ENCODE results near the gene GIMAP7. TPM values are rescaled to one million over a fixed set of nuclear protein-coding genes. Genes with fewer than 3 reads are reported as not detected.

GIMAP7 gene
- polyA plus RNA-seq, 4 donors: 3.1 to 31.1 (median 14.0) TPM

DNA sequence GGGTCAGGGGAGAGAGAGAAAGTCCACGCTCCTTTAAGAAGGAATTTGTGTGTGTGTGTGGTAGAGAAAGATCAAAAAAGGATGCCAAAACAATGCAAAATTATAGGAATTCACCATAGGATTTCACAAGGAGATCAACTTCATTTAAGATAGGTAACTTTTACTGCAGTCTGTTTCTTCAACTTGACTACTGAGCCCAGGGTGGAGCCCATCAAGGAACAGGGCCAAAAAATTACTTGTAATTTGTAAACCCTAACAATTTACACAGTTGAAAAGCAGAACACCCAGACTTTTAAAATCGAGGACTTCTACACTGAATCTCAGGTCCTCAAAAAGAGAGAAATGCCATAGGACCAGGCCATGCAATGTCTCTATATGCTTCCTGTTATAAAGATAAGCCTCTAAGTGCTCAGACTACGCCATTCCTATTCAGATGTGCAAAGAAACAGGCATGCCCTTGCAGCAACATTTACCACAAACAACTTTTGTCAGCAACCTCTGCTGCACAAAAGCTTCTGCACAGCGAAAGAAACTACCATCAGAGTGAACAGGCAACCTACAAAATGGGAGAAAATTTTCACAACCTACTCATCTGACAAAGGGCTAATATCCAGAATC lies 42.0 kb downstream of the GIMAP7 start:
- 29 to 47% (median 38%) methylated on average over 4 of the region's 4 CpGs for WGBS, 3 donors
- peak in 1 of 2 donors; percentile 43 for DNase-seq
- H3K27ac ChIP-seq (ENCODE audit: low read depth in 1 of 3, low read length in 2 of 3): peak overlapping the region in 2 of 3 donors; percentile 20 to 71
- no peaks in the 10 kb centered on the region for H3K4me1 ChIP-seq (ENCODE audit: control insufficient read depth in 3 of 3, insufficient read depth in 2 of 3, low read depth in 1 of 3, low read length in 2 of 3)
- H3K36me3 ChIP-seq (ENCODE audit: control insufficient read depth in 3 of 3, insufficient read depth in 2 of 3, low read depth in 1 of 3, low read length in 3 of 3): no peaks in the 10 kb centered on the region
- no peaks in the 10 kb centered on the region for H3K27me3 ChIP-seq (ENCODE audit: control insufficient read depth in 3 of 3, insufficient read depth in 3 of 3, low read length in 3 of 3)
- no peak overlapping the region for H3K4me3 ChIP-seq (ENCODE audit: low read depth in 1 of 3, low read length in 3 of 3)
- H3K9me3 ChIP-seq (ENCODE audit: control insufficient read depth in 2 of 2, insufficient read depth in 1 of 2, low read depth in 1 of 2, low read length in 1 of 2): peaks cover 1 to 17% of the 10 kb centered on the region in 2 donors
- no peak for FAIRE-seq

DNA sequence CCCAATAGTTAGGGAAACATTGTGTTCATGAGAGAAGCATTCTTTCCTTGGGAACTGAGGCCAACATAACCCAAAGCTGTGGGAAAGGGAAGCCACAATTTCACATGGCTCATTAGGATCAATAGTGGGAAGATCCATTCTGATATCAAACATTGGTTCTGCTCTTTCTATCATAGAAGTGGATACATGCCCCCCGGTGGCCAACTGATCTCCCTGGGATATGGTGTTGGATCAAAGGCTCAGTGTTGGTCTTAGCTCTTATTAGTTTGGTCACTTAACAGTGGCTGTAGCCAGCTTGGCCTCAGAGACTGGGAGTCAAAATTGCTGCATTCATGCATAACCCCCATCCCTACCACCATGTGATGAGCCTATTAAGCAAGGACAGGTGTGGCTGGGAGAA lies 45.8 kb downstream of the GIMAP7 start:
- H3K36me3 ChIP-seq (ENCODE audit: control insufficient read depth in 3 of 3, insufficient read depth in 2 of 3, low read depth in 1 of 3, low read length in 3 of 3): no peaks in the 10 kb centered on the region
- no peaks in the 10 kb centered on the region for H3K27me3 ChIP-seq (ENCODE audit: control insufficient read depth in 3 of 3, insufficient read depth in 3 of 3, low read length in 3 of 3)
- WGBS, 3 donors: 0 to 56% (median 29%) methylated on average over 1 of the region's 1 CpG
- no peak overlapping the region for H3K4me3 ChIP-seq (ENCODE audit: low read depth in 1 of 3, low read length in 3 of 3)
- FAIRE-seq (no peak), DNase-seq (no peak)
- H3K9me3 ChIP-seq (ENCODE audit: control insufficient read depth in 2 of 2, insufficient read depth in 1 of 2, low read depth in 1 of 2, low read length in 1 of 2): peaks cover 1 to 14% of the 10 kb centered on the region in 2 donors
- H3K27ac ChIP-seq (ENCODE audit: low read depth in 1 of 3, low read length in 2 of 3): no peak overlapping the region
- no peaks in the 10 kb centered on the region for H3K4me1 ChIP-seq (ENCODE audit: control insufficient read depth in 3 of 3, insufficient read depth in 2 of 3, low read depth in 1 of 3, low read length in 2 of 3)

DNA sequence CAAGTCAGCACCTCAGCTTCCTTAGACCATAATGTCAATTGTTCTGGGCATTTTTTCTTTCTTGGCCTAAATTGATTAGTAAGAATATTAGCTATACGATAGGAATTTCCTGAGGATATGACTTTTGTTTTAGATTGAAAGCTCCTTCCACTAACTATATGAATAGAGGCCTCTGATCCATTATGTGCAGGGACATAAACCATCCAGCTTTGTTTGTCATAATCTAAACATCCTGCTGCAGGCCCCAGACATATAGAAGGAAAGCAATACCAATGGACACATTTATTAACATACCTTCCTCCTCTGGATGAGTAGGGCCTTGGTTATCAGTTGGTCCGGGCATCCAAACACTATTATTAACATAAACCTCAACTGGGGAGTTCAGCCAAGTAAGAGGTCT lies 48.2 kb downstream of the GIMAP7 start:
- no peaks in the 10 kb centered on the region for H3K27me3 ChIP-seq (ENCODE audit: control insufficient read depth in 3 of 3, insufficient read depth in 3 of 3, low read length in 3 of 3)
- WGBS, 3 donors: 49 to 70% (median 61%) methylated on average over 2 of the region's 2 CpGs
- DNase-seq (no peak), FAIRE-seq (no peak)
- no peak overlapping the region for H3K27ac ChIP-seq (ENCODE audit: low read depth in 1 of 3, low read length in 2 of 3)
- H3K4me1 ChIP-seq (ENCODE audit: control insufficient read depth in 3 of 3, insufficient read depth in 2 of 3, low read depth in 1 of 3, low read length in 2 of 3): no peaks in the 10 kb centered on the region
- no peak overlapping the region for H3K4me3 ChIP-seq (ENCODE audit: low read depth in 1 of 3, low read length in 3 of 3)
- peaks cover 1 to 14% of the 10 kb centered on the region in 2 donors for H3K9me3 ChIP-seq (ENCODE audit: control insufficient read depth in 2 of 2, insufficient read depth in 1 of 2, low read depth in 1 of 2, low read length in 1 of 2)
- no peaks in the 10 kb centered on the region for H3K36me3 ChIP-seq (ENCODE audit: control insufficient read depth in 3 of 3, insufficient read depth in 2 of 3, low read depth in 1 of 3, low read length in 3 of 3)

DNA sequence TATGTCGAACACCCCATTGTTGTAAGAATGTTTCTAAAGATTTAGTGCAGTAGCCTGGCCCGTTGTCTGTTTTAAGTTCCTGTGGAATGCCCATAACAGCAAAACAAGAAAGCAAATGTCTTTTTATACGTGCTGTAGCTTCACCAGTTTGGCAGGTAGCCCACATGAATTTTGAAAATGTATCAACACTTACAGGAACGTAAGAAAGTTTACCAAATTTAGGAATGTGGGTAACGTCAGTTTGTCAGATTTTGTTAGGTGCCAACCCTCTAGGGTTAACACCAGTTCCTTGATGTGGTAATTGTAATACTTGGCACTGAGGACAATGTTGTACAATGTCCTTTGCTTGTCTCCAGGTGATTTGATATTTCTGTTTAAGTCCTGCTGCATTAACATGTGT lies 49.3 kb downstream of the GIMAP7 start:
- H3K27me3 ChIP-seq (ENCODE audit: control insufficient read depth in 3 of 3, insufficient read depth in 3 of 3, low read length in 3 of 3): no peaks in the 10 kb centered on the region
- DNase-seq (no peak), FAIRE-seq (no peak)
- H3K36me3 ChIP-seq (ENCODE audit: control insufficient read depth in 3 of 3, insufficient read depth in 2 of 3, low read depth in 1 of 3, low read length in 3 of 3): no peaks in the 10 kb centered on the region
- peaks cover 1 to 14% of the 10 kb centered on the region in 2 donors for H3K9me3 ChIP-seq (ENCODE audit: control insufficient read depth in 2 of 2, insufficient read depth in 1 of 2, low read depth in 1 of 2, low read length in 1 of 2)
- no peaks in the 10 kb centered on the region for H3K4me1 ChIP-seq (ENCODE audit: control insufficient read depth in 3 of 3, insufficient read depth in 2 of 3, low read depth in 1 of 3, low read length in 2 of 3)
- 51 to 68% (median 54%) methylated on average over 5 of the region's 5 CpGs for WGBS, 3 donors
- no peak overlapping the region for H3K27ac ChIP-seq (ENCODE audit: low read depth in 1 of 3, low read length in 2 of 3)
- no peak overlapping the region for H3K4me3 ChIP-seq (ENCODE audit: low read depth in 1 of 3, low read length in 3 of 3)

DNA sequence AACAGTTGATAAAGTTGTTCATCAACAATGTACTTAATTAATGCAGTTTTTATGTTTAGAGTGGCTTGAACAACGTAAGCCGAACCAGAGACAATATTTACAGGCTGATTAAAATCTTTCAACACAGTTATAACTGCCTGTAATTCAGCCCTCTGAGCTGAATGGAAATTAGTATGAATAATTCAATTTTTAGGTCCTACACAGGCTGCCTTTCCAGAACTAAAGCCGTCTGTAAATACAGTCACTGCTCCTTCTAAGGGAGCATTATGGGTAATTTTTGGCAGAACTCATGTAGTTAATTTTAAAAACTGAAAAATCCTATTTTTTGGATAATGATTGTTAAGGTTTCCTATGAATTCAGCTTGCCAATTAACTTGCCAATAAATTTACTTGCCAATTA lies 49.9 kb downstream of the GIMAP7 start:
- peaks cover 1 to 14% of the 10 kb centered on the region in 2 donors for H3K9me3 ChIP-seq (ENCODE audit: control insufficient read depth in 2 of 2, insufficient read depth in 1 of 2, low read depth in 1 of 2, low read length in 1 of 2)
- no peak for DNase-seq
- no peak overlapping the region for H3K4me3 ChIP-seq (ENCODE audit: low read depth in 1 of 3, low read length in 3 of 3)
- no peaks in the 10 kb centered on the region for H3K36me3 ChIP-seq (ENCODE audit: control insufficient read depth in 3 of 3, insufficient read depth in 2 of 3, low read depth in 1 of 3, low read length in 3 of 3)
- H3K27ac ChIP-seq (ENCODE audit: low read depth in 1 of 3, low read length in 2 of 3): no peak overlapping the region
- H3K27me3 ChIP-seq (ENCODE audit: control insufficient read depth in 3 of 3, insufficient read depth in 3 of 3, low read length in 3 of 3): no peaks in the 10 kb centered on the region
- FAIRE-seq: no peak
- H3K4me1 ChIP-seq (ENCODE audit: control insufficient read depth in 3 of 3, insufficient read depth in 2 of 3, low read depth in 1 of 3, low read length in 2 of 3): no peaks in the 10 kb centered on the region
- WGBS, 3 donors: 57 to 81% (median 67%) methylated on average over 3 of the region's 3 CpGs

DNA sequence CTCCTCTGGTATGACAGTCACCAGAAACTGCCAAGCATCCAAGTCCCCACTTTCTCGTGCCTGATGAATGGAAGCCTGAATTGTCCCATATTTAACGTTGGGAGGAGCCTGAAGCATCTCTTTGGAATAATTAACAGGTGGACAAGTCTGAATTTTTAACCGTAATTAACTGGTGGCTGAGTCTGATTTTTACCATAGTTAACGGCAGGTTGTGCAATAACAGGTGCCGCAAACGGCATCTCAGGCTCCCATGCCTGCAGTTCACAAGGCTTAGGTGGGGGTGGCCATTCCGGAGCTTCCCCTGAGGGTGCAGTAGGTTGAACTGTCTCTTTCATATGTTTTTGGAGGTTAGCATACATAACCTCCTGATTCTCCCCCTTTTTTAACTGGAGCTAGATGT lies 50.6 kb downstream of the GIMAP7 start:
- Histone ChIP-seq H3K27ac (ENCODE audit: low read depth in 1 of 3, low read length in 2 of 3) (no peak overlapping the region), H3K4me1 (ENCODE audit: control insufficient read depth in 3 of 3, insufficient read depth in 2 of 3, low read depth in 1 of 3, low read length in 2 of 3) (no peaks in the 10 kb centered on the region), H3K4me3 (ENCODE audit: low read depth in 1 of 3, low read length in 3 of 3) (no peak overlapping the region), H3K9me3 (ENCODE audit: control insufficient read depth in 2 of 2, insufficient read depth in 1 of 2, low read depth in 1 of 2, low read length in 1 of 2) (peaks cover 1 to 9% of the 10 kb centered on the region in 2 donors), H3K36me3 (ENCODE audit: control insufficient read depth in 3 of 3, insufficient read depth in 2 of 3, low read depth in 1 of 3, low read length in 3 of 3) (peaks cover 0 to under 1% (median 0%) of the 10 kb centered on the region in 3 donors), H3K27me3 (ENCODE audit: control insufficient read depth in 3 of 3, insufficient read depth in 3 of 3, low read length in 3 of 3) (no peaks in the 10 kb centered on the region)
- DNase-seq (no peak), FAIRE-seq (no peak)
- 78 to 86% (median 83%) methylated on average over 7 of the region's 7 CpGs for WGBS, 3 donors

DNA sequence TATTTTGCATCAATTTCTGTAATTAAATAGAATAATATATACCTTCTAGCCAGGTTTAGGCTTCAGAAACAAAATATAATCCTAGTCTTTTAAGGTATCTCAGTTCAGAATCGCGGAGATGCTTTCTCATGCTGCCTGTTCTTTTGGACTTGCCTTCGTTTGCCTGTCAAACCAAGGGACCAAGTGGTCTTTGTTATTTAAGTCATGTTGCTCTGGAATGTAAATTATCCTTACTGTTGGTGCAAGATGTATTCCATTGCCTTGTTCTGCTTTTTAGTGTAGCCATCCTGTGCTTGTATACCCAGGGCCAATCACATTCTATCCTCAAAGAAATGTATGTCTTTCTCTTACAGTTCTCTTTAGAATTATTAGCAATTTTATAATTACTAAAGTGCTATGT lies 51.5 kb downstream of the GIMAP7 start:
- no peaks in the 10 kb centered on the region for H3K4me1 ChIP-seq (ENCODE audit: control insufficient read depth in 3 of 3, insufficient read depth in 2 of 3, low read depth in 1 of 3, low read length in 2 of 3)
- no peak for FAIRE-seq
- peaks cover 0 to under 1% of the 10 kb centered on the region in 2 donors for H3K9me3 ChIP-seq (ENCODE audit: control insufficient read depth in 2 of 2, insufficient read depth in 1 of 2, low read depth in 1 of 2, low read length in 1 of 2)
- 37 to 67% (median 67%) methylated on average over 3 of the region's 3 CpGs for WGBS, 3 donors
- H3K27ac ChIP-seq (ENCODE audit: low read depth in 1 of 3, low read length in 2 of 3): no peak overlapping the region
- H3K36me3 ChIP-seq (ENCODE audit: control insufficient read depth in 3 of 3, insufficient read depth in 2 of 3, low read depth in 1 of 3, low read length in 3 of 3): peaks cover 0 to 4% (median 0%) of the 10 kb centered on the region in 3 donors
- H3K4me3 ChIP-seq (ENCODE audit: low read depth in 1 of 3, low read length in 3 of 3): no peak overlapping the region
- H3K27me3 ChIP-seq (ENCODE audit: control insufficient read depth in 3 of 3, insufficient read depth in 3 of 3, low read length in 3 of 3): no peaks in the 10 kb centered on the region
- DNase-seq: no peak

DNA sequence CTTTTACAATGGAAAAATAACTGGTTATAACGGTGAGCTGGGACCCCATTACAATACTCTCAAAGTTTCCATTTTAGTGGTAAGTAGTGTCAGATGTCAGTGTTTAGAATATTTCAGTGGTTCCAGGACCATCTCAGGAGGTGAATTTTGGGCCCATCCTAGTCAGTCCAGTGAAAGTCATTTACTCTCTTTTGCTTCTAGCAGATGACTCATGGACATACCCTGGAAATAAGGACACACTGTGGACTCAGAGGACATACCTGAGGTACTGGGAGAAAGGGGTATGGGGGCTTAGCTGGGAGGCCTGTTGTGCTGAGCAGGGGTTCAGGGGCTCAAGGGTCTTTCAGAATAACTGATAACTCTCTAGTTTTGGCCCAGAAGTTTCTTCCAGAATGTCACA lies 51.9 kb downstream of the GIMAP7 start:
- FAIRE-seq: no peak
- Histone ChIP-seq H3K4me3 (ENCODE audit: low read depth in 1 of 3, low read length in 3 of 3) (no peak overlapping the region), H3K9me3 (ENCODE audit: control insufficient read depth in 2 of 2, insufficient read depth in 1 of 2, low read depth in 1 of 2, low read length in 1 of 2) (no peaks in the 10 kb centered on the region), H3K27me3 (ENCODE audit: control insufficient read depth in 3 of 3, insufficient read depth in 3 of 3, low read length in 3 of 3) (no peaks in the 10 kb centered on the region), H3K4me1 (ENCODE audit: control insufficient read depth in 3 of 3, insufficient read depth in 2 of 3, low read depth in 1 of 3, low read length in 2 of 3) (no peaks in the 10 kb centered on the region), H3K36me3 (ENCODE audit: control insufficient read depth in 3 of 3, insufficient read depth in 2 of 3, low read depth in 1 of 3, low read length in 3 of 3) (peaks cover 0 to 4% (median 0%) of the 10 kb centered on the region in 3 donors), H3K27ac (ENCODE audit: low read depth in 1 of 3, low read length in 2 of 3) (peak overlapping the region in 1 of 3 donors; percentile 44)
- DNase-seq: no peak
- 86 to 93% (median 93%) methylated on average over 1 of the region's 1 CpG for WGBS, 3 donors

DNA sequence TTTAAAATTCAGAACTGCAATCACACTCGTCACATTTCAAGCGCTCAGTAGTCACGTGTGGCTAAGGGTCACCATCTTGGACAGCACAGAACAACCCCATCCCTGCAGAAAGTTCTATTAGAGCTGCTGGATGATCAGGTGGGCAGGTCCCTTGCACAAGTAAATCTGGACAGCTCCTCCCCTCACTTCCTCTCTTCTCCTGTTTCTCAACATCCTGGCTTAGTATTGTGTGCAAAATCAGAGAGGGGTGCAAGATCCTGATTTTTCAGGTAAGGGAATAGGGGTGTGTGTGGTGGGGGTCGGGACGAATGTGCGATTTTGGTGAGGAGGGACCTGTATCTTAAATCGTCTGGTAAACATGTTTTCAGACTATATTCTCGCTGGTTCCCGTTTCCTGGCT lies 52.5 kb downstream of the GIMAP7 start, which contains the start of gene GIMAP4:
Gene GIMAP4, plus strand, starts transcription at position 222 of the 400 bp plus-strand sequence. CDS start 2,512 bp downstream, outside the sequence.
- peak in 1 of 2 donors; percentile 5 for DNase-seq
- 52 to 68% (median 53%) methylated on average over 9 of the region's 9 CpGs for WGBS, 3 donors

More for the DNA sequence above, 52.5 kb downstream of the GIMAP7 start, which contains the start of gene GIMAP4:
- no peak for FAIRE-seq
- Histone ChIP-seq H3K36me3 (ENCODE audit: control insufficient read depth in 3 of 3, insufficient read depth in 2 of 3, low read depth in 1 of 3, low read length in 3 of 3) (peaks cover 0 to 4% (median 0%) of the 10 kb centered on the region in 3 donors), H3K27me3 (ENCODE audit: control insufficient read depth in 3 of 3, insufficient read depth in 3 of 3, low read length in 3 of 3) (no peaks in the 10 kb centered on the region), H3K4me1 (ENCODE audit: control insufficient read depth in 3 of 3, insufficient read depth in 2 of 3, low read depth in 1 of 3, low read length in 2 of 3) (no peaks in the 10 kb centered on the region), H3K9me3 (ENCODE audit: control insufficient read depth in 2 of 2, insufficient read depth in 1 of 2, low read depth in 1 of 2, low read length in 1 of 2) (no peaks in the 10 kb centered on the region), H3K27ac (ENCODE audit: low read depth in 1 of 3, low read length in 2 of 3) (peak within 1 kb of the TSS; percentile 16 to 77 (median 28)), H3K4me3 (ENCODE audit: low read depth in 1 of 3, low read length in 3 of 3) (peak within 1 kb of the TSS; percentile 30 to 60 (median 38))
